Left renal pelvis (tissue), 4 donors: ENCODE measurements around the gene CDCA5. TPM values are rescaled to one million over a fixed set of nuclear protein-coding genes. Genes with fewer than 3 reads are reported as not detected.

ENCODE experiments used
- DNase-seq, 4 donors: peaks; one replicate each; pipeline ENCODE4 v3.0.0-alpha.2; 2013; ENCODE audit warnings: low read depth in 4 of 4, low spot score in 3 of 4
- polyA plus RNA-seq, 4 donors: library from polyadenylated mRNA; unstranded; fragments of 120-200 nt; gene quantifications; one replicate each; pipeline ENCODE4 v1.2.1, GENCODE V29; 2013; ENCODE audit not compliant: insufficient read length in 4 of 4

CDCA5 gene
- polyA plus RNA-seq, 4 donors, result 15.7 to 20.1 (median 18.0) TPM

- no peak for DNase-seq
Observed at GRCh38 chr11:65051398-65051858, 32.4 kb downstream of the CDCA5 start.

- no peak for DNase-seq
Observed at GRCh38 chr11:65047581-65048422, 36.0 kb downstream of the CDCA5 start.

GRCh38 chr11:65045728-65046127, 38.1 kb downstream of the CDCA5 start:
- DNase-seq, result no peak

- no peak for DNase-seq
Observed at GRCh38 chr11:65045061-65045460, 38.8 kb downstream of the CDCA5 start.

GRCh38 chr11:65043881-65044501, 39.8 kb downstream of the CDCA5 start:
- DNase-seq, result no peak

- no peak for DNase-seq
Observed at GRCh38 chr11:65042891-65043290, 40.9 kb downstream of the CDCA5 start.

- DNase-seq, result peak; percentile 77 to 87 (median 81)
Observed at GRCh38 chr11:65040847-65041622, 42.8 kb downstream of the CDCA5 start, which contains the start of gene SAC3D1. Gene SAC3D1 (plus strand): TSS chr11:65041210. CDS start chr11:65041293, 83 bp downstream.

- DNase-seq, result no peak
Observed at GRCh38 chr11:65040520-65040846, 43.4 kb downstream of the CDCA5 start.

GRCh38 chr11:65036931-65037330, 46.9 kb downstream of the CDCA5 start:
- DNase-seq, result no peak

- no peak for DNase-seq
Observed at GRCh38 chr11:65035579-65035978, 48.3 kb downstream of the CDCA5 start.

- DNase-seq, result no peak
Observed at GRCh38 chr11:65034423-65034822, 49.4 kb downstream of the CDCA5 start.

GRCh38 chr11:65032216-65032615, 51.6 kb downstream of the CDCA5 start:
- DNase-seq, result no peak

Other genes with a start within 250 kb of the CDCA5 start
- gene CDC42BPG, start 239.4 kb downstream of the CDCA5 start, polyA plus RNA-seq, result 1 to 10 TPM in 3 of 4 donors, under 1 TPM in 1; 0.97 to 10.0 (median 4.9) TPM
- 10 to 100 TPM; 48.7 to 68.8 (median 58.5) TPM for gene EHD1, start 205.4 kb downstream of the CDCA5 start, polyA plus RNA-seq
- 10 to 100 TPM; 12.9 to 26.0 (median 15.6) TPM for gene ATG2A, start 166.8 kb downstream of the CDCA5 start, polyA plus RNA-seq
- 10 to 100 TPM; 13.2 to 20.8 (median 17.4) TPM for gene PPP2R5B, start 159.4 kb downstream of the CDCA5 start, polyA plus RNA-seq
- gene GPHA2, start 148.1 kb downstream of the CDCA5 start, polyA plus RNA-seq, result 1 to 10 TPM; 1.6 to 3.5 (median 2.4) TPM
- gene MAJIN, start 111.9 kb downstream of the CDCA5 start, polyA plus RNA-seq, result 1 to 10 TPM in 1 of 4 donors, under 1 TPM in 2, not detected in 1; 0.53 to 1.3 (median 0.92) TPM
- 1 to 10 TPM; 2.3 to 2.9 (median 2.6) TPM for gene BATF2, start 87.1 kb downstream of the CDCA5 start, polyA plus RNA-seq
- 10 to 100 TPM; 54.6 to 74.5 (median 63.5) TPM for gene ARL2, start 69.9 kb downstream of the CDCA5 start, polyA plus RNA-seq
- 10 to 100 TPM; 25.3 to 32.4 (median 28.6) TPM for gene SNX15, start 56.6 kb downstream of the CDCA5 start, polyA plus RNA-seq
- gene SAC3D1, start 42.8 kb downstream of the CDCA5 start, polyA plus RNA-seq, result 10 to 100 TPM; 10.6 to 19.5 (median 11.3) TPM
- gene NAALADL1, start 25.5 kb downstream of the CDCA5 start, polyA plus RNA-seq, result 10 to 100 TPM; 11.6 to 28.5 (median 12.6) TPM
- 10 to 100 TPM; 26.2 to 36.5 (median 31.0) TPM for gene ZFPL1, start 182 bp upstream of the CDCA5 start, polyA plus RNA-seq
- gene VPS51, start 12.2 kb upstream of the CDCA5 start, polyA plus RNA-seq, result 100 to 1,000 TPM in 2 of 4 donors, 10 to 100 TPM in 2; 87.3 to 152 (median 103) TPM
- gene TM7SF2, start 27.8 kb upstream of the CDCA5 start, polyA plus RNA-seq, result 10 to 100 TPM; 17.7 to 97.1 (median 70.3) TPM
- gene ZNHIT2, start 33.7 kb upstream of the CDCA5 start, polyA plus RNA-seq, result 10 to 100 TPM in 1 of 4 donors, 1 to 10 TPM in 3; 3.8 to 11.1 (median 5.9) TPM
- gene FAU, start 38.1 kb upstream of the CDCA5 start, polyA plus RNA-seq, result 100 to 1,000 TPM; 557 to 830 (median 587) TPM
- 10 to 100 TPM; 36.9 to 59.1 (median 56.3) TPM for gene MRPL49, start 38.3 kb upstream of the CDCA5 start, polyA plus RNA-seq
- gene SYVN1, start 50.5 kb upstream of the CDCA5 start, polyA plus RNA-seq, result 10 to 100 TPM; 44.0 to 62.7 (median 55.2) TPM
- not detected for gene SPDYC, start 86.2 kb upstream of the CDCA5 start, polyA plus RNA-seq
- 100 to 1,000 TPM in 1 of 4 donors, 10 to 100 TPM in 3; 76.5 to 113 (median 88.6) TPM for gene CAPN1, start 97.9 kb upstream of the CDCA5 start, polyA plus RNA-seq
- 10 to 100 TPM; 24.3 to 30.0 (median 28.3) TPM for gene POLA2, start 177.9 kb upstream of the CDCA5 start, polyA plus RNA-seq
- gene CDC42EP2, start 230.8 kb upstream of the CDCA5 start, polyA plus RNA-seq, result 10 to 100 TPM in 2 of 4 donors, 1 to 10 TPM in 2; 7.0 to 24.1 (median 11.4) TPM
- 100 to 1,000 TPM in 1 of 4 donors, 10 to 100 TPM in 3; 80.6 to 102 (median 88.0) TPM for gene DPF2, start 249.8 kb upstream of the CDCA5 start, polyA plus RNA-seq